ENCODE measurements around the gene CCDC54. TPM values are rescaled to one million over a fixed set of nuclear protein-coding genes. Genes with fewer than 3 reads are reported as not detected.

Gene CCDC54
- polyA plus RNA-seq, 3 donors = not detected

- H3K27ac ChIP-seq (ENCODE audit: low read depth, low read length) = no peak overlapping the region
- 70 to 92% (median 89%) methylated on average over 2 of the region's 2 CpGs for WGBS, 3 donors
These were observed 7.2 kb downstream of the CCDC54 start for GRCh38 chr3:107384428-107384827.

GRCh38 chr3:107384907-107385306 lies 7.7 kb downstream of the CCDC54 start:
- whole genome bisulfite sequencing, 3 donors = 49 to 60% (median 55%) methylated on average over 2 of the region's 2 CpGs

GRCh38 chr3:107387555-107387954 lies 10.3 kb downstream of the CCDC54 start:
- no peak overlapping the region for H3K27ac ChIP-seq (ENCODE audit: low read depth, low read length)
- 73 to 97% (median 86%) methylated on average over 3 of the region's 3 CpGs for WGBS, 3 donors

More at GRCh38 chr3:107384907-107385306, 7.7 kb downstream of the CCDC54 start:
- H3K27ac ChIP-seq (ENCODE audit: low read depth, low read length) = no peak overlapping the region

DNA sequence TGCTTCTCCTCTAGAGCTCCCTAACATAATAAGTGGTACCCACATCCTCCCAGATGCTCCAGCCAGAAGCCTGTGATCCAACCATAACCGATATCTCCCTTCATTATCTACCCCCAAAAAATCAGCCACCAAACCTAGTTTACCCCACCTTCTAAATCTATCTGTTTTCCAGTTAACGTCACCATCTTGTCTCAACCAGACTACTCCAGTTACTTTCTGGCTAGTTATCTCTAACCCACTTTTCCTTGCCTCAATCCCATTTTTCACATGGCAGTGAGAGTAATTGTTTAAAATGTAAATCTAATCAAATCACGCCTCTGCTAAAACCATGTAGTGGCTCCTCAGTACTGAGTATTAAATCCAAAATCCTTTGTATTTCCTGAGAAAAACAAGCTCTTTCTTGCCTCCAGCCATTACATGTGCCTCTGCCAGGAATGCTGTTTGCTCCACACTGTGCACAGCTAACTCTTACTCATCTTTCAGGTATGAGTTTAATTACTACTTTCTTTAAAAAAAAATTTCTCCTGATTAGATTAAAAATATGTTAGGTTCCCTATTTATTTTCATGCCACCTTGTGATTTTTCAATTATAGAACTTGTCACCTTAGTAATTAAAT lies 15.4 kb downstream of the CCDC54 start:
- no peak overlapping the region for H3K27ac ChIP-seq (ENCODE audit: low read depth, low read length)

DNA sequence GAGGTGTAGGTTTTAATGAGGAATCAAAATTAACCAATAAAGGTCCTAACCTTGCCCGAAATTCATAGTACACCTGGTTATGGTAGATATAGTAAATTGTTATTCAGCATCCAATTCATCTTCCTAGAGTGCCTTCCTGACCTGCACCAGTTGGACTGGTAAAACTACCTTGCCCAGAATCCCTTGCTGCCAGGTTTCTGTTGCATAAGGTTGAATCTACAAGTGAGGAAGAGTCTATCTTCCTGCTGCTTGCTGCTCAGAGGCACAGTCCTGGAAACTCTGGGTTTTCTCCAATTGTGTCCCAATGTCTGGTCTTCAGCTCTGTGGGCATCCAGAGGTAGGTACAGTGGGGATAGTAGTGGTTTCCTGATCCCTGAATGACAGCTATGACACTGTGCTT lies 17.3 kb downstream of the CCDC54 start:
- H3K27ac ChIP-seq (ENCODE audit: low read depth, low read length) = no peak overlapping the region
- WGBS, 3 donors = 81 to 97% (median 95%) methylated on average over 1 of the region's 1 CpG

More for the DNA sequence above, 15.4 kb downstream of the CCDC54 start:
- WGBS, 3 donors = 88 to 90% (median 90%) methylated on average over 3 of the region's 3 CpGs

DNA sequence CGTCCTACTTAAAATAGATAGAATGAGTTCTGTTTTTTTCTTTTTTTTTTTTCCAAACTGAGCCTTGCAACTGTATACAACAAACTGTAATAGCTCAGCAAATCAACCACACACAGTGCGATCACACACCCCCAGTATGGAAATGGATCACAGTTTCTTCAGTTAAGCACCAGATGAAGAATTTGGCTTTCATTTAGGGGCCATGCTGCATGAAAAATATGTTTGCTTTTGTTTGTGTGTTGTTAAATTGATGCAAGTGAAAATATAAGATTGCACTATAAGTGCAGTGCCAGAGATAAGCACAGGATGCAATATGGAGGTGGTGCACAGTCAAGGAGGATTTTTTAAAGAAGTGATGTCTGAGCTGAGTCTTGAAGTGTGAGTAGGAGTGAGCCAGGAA lies 17.8 kb downstream of the CCDC54 start:
- WGBS, 3 donors = 85 to 93% (median 92%) methylated on average over 2 of the region's 2 CpGs
- H3K27ac ChIP-seq (ENCODE audit: low read depth, low read length) = no peak overlapping the region

DNA sequence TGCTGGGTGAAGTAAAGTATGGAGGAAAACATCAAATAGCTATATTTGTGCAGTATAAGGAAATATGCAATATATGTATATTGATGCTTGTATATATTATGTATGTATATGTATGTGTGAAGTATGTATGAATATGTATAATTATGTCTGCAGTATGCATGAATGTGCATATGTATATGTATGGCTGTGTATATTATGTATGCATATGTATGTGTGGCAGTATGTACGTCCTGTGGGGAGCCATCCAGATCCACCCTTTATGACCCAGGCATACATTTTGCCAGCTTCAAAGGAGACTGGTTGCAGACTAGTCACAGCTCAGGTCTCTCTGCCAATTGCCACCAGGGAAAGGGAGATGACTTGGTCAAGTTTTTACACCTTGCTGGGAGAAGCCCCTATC lies 24.1 kb downstream of the CCDC54 start:
- WGBS, 3 donors = 85 to 93% (median 86%) methylated on average over 1 of the region's 1 CpG
- H3K27ac ChIP-seq (ENCODE audit: low read depth, low read length) = no peak overlapping the region

DNA sequence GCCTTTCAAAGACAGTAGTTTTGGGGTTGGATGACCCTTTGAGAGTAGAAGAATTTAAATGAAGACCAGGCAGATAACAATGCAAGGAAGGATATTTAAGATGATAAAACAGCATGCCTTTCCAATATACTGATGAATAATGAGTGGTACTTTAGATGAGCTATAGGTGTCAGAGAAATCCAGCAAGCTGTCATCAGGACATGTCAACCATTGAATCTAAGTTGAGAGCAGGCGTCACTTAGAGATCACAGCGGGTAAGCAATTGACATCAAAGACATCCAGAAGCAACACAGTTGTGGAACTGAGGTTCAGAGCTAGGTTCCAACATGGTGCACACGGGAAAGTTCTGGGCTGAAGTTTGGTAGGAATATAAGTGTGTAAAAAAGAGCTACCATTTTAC lies 25.0 kb downstream of the CCDC54 start:
- WGBS, 3 donors = 89 to 97% (median 96%) methylated on average over 3 of the region's 3 CpGs
- H3K27ac ChIP-seq (ENCODE audit: low read depth, low read length) = no peak overlapping the region

DNA sequence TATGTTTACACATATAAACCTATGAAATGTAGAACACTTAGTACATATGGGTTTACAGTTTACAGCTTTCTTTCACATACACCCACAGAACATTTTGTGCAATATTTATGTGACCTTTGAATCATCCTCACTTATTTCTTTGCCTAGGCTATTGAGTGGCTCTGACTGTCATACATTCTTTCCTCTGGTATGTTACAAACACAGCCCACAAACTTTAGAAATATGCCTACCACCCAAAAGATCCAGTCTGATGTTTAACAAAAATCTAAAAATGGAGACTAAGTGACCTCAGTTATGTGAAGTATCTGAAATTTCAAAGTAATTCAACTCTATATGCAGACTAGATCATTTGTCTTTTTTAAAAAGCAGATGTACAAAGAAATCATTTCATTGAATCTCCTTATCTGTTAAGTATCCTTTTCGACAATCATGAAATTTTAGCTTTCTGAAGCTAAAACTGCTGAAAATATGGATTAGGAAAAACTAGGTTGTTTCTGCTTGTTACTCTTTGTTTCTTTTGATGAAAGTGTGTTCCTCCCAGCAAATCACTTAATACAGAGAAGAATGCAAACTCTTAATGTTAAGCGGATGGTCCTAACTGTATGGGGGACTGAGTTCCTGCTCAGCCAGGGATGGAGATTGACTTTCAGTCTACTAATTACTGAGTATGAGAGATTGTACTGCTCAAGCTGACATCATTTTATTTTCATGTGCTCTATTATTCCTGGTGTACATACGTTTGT lies 27.7 kb downstream of the CCDC54 start:
- H3K27ac ChIP-seq (ENCODE audit: low read depth, low read length) = no peak overlapping the region
- 81 to 89% (median 84%) methylated on average over 3 of the region's 3 CpGs for WGBS, 3 donors

DNA sequence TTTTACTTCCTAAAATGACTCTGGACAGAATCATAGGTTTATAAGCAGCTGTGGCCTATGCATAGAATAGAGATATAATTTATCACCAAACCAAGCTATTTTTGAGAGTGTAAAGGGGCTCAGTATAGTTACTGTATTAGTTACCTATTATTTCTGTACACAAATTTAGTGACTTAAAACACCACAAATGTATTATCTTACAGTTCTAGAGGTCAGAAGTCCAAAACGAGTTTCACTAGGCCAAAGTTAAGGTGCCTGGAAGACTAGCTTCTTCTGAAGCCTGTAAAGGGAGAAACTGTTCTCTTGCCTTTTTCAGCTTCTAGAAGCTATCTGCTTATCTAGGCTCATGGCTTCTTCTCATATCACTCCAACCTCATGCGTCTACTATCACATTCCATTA lies 30.1 kb downstream of the CCDC54 start:
- no peak overlapping the region for H3K27ac ChIP-seq (ENCODE audit: low read depth, low read length)
- 44 to 46% (median 44%) methylated on average over 2 of the region's 2 CpGs for WGBS, 3 donors

DNA sequence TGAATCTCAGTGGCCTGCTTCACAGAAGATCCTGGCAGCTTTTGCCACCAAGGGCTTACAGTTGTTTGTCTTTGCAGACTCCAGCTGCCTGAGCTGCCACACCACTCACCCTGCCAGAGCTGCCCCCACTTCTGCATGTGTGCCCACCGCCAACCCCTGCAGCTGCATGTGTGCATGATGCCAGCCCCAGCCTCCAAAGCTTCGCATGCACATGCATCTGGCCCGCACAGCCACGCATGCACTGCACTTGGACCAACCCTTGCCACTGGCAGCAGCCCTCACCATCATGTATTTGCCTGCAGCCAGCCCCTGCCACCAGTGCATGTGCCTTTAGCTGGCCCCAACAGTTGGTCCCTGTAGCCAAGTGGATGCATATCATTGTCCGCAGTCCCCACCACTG lies 31.3 kb downstream of the CCDC54 start:
- H3K27ac ChIP-seq (ENCODE audit: low read depth, low read length) = no peak overlapping the region
- WGBS, 3 donors = 94 to 99% (median 99%) methylated on average over 5 of the region's 5 CpGs

DNA sequence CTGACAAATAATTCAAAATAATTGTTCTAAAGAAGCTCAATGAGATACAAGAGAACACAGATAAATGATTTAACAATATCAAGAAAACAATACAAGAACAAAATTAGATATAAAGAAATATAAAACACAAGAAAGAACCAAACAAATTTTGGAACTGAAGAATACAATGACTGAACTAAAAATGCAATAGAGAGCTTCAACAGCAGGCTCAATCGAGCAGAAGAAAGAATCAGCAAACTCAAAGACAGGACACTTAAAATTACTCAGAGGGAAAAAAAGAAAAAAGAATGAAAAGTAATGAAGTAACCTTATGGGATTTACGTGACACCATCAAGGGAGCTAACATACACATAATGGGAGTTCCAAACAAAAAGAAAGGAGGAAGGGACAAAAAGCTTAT lies 32.1 kb downstream of the CCDC54 start:
- no peak overlapping the region for H3K27ac ChIP-seq (ENCODE audit: low read depth, low read length)
- WGBS, 3 donors = 84 to 93% (median 87%) methylated on average over 2 of the region's 2 CpGs

DNA sequence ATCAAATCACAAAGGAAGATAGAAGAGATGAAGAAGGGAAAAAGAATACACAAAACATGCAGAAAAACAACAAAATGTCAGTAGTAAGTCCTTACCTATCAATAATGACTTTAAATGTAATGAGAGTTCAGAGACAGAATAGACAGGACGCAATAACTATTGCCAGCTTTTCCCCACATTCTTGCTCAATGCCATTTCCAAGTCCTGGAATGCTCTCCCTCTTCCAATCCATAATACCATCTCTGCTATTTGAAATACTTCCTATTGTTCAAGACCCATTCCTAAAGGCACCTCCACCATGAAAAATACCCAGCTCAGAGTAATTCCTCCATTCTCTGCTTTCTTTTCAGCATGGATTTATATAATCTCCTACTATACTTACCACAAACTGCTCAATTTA lies 33.4 kb downstream of the CCDC54 start:
- 87 to 97% (median 90%) methylated on average over 1 of the region's 1 CpG for WGBS, 3 donors
- H3K27ac ChIP-seq (ENCODE audit: low read depth, low read length) = no peak overlapping the region

GRCh38 chr3:107411056-107411455 lies 33.8 kb downstream of the CCDC54 start:
- no peak overlapping the region for H3K27ac ChIP-seq (ENCODE audit: low read depth, low read length)

DNA sequence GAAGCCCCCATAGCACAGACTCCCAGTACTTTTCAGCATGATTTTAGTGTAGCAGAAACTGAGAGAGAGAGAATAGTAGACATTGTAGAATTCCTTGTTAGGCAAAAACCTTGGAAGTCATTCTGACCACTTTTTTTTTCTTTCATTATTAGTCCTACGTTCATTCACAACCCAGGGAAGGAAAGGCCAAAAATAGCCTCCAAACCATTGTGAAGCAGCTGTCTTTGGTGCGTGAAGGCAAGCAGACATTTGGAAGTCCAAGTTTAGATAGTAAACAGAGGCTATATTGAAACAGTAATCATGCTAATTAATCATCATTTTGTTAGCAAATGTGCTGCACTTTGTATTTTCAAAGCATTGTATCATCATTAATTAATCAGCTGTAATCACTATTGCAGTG lies 34.5 kb downstream of the CCDC54 start:
- H3K27ac ChIP-seq (ENCODE audit: low read depth, low read length) = no peak overlapping the region
- 52 to 71% (median 67%) methylated on average over 2 of the region's 2 CpGs for WGBS, 3 donors

GRCh38 chr3:107412376-107412775 lies 35.1 kb downstream of the CCDC54 start:
- 66 to 76% (median 68%) methylated on average over 3 of the region's 3 CpGs for WGBS, 3 donors
- H3K27ac ChIP-seq (ENCODE audit: low read depth, low read length) = no peak overlapping the region

GRCh38 chr3:107413264-107413663 lies 36.0 kb downstream of the CCDC54 start:
- no peak overlapping the region for H3K27ac ChIP-seq (ENCODE audit: low read depth, low read length)
- 98 to 99% (median 99%) methylated on average over 6 of the region's 6 CpGs for WGBS, 3 donors

DNA sequence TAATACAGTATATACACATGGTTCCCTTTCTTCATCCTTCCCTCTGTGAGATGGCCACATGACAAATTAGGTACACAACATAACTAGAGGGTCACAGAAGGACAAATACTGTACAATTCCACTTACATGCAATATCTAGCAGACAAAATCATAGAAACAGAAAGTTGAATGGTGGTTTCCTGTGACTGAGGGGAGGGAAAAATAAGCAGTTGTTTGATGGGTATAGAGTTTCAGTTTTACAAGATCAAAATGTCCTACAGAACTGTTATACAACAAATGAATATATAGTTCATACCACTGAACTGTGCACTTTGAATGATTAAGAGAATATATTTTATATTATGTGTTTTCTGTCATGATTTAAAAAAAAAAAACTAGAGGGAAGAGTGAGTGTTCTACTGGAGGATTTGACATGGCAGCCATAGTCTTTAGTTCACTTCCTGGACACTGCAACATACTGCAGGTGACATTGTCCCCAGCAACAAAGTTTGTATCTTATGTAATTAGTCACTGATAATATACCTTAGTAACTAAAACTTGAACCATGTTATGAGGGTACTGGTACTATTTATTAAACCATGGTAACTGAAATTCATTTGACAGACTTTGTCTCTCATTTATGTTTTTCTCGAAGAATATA lies 37.2 kb downstream of the CCDC54 start:
- WGBS, 3 donors = 97 to 99% (median 98%) methylated on average over 1 of the region's 1 CpG
- no peak overlapping the region for H3K27ac ChIP-seq (ENCODE audit: low read depth, low read length)

DNA sequence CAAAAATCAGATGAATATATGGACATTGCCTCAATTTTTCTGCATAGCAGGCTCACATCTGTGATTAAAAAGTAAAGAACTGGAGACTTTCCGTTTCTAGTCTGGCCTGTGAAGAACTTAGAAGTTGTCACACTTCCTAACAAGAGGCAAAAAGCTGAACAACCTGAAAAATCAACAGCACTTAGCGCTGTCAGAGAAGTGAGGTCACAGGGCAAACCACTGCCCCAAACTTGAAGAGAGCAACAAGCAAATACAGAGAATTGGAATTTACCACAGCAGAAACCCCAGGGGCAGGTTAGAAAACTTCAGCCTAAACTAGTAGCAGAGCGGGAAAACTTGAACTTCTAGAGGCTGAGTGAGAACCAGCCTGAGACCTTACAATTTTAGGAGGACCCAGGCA lies 38.9 kb downstream of the CCDC54 start:
- WGBS, 3 donors = 86 to 91% (median 88%) methylated on average over 3 of the region's 3 CpGs
- H3K27ac ChIP-seq (ENCODE audit: low read depth, low read length) = no peak overlapping the region

DNA sequence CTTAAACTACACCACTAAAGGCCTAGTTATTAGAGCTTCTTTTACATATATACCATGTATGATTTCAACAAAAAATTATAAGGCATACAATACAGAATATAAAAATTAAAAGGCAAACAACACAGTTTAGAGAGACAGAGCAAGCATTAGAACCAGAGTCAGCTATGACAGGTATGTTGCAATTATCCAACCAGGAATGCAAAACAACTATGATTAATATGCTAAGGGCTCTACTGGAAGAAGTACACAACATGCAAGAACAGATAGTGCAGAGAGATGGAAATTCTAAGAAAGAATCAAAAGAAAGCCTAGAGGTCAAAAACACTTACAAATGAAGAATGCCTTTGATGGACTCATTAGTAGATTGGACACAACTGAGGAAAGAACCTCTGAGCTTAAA lies 39.6 kb downstream of the CCDC54 start:
- H3K27ac ChIP-seq (ENCODE audit: low read depth, low read length) = no peak overlapping the region
